Natural killer cell (primary cell): ENCODE measurements around the gene ITCH. TPM values are rescaled to one million over a fixed set of nuclear protein-coding genes. Genes with fewer than 3 reads are reported as not detected.
"Not testable (repeated sequence)": the region's sequence is repeated elsewhere in the genome, so short reads cannot be mapped to it uniquely, and the experiment has no call there.

ENCODE experiments used
- ATAC-seq, 3 donors: fragments of 150-1000 bp in 2 of 3; fragments of 200-7000 bp in 1 of 3; cut with Tn5 transposase; 1 replicate in 1 of 3; 2 replicates in 2 of 3; pipeline ENCODE4 v1.10.0; 2021; ENCODE audit warnings: mild to moderate bottlenecking in 2 of 3, moderate library complexity in 2 of 3
- DNase-seq, 2 donors: peaks; one replicate each; pipeline versions ENCODE4 v3.0.0 to v3.0.0-alpha.2; 2013 to 2021; ENCODE audit warnings: mixed read lengths in 1 of 2
- H3K27ac ChIP-seq: one replicate; pipeline ENCODE4 v1.5.1; 2013; ENCODE audit warnings: mild to moderate bottlenecking, low read length
- H3K27me3 ChIP-seq: one replicate; pipeline ENCODE4 v1.6.1; 2013; ENCODE audit warnings: low read length; ENCODE audit not compliant: control insufficient read depth, insufficient read depth
- H3K36me3 ChIP-seq: one replicate; pipeline ENCODE4 v1.6.1; 2013; ENCODE audit warnings: low read length; ENCODE audit not compliant: control insufficient read depth, insufficient read depth
- H3K4me1 ChIP-seq: one replicate; pipeline ENCODE4 v1.6.1; 2013; ENCODE audit warnings: low read length; ENCODE audit not compliant: control insufficient read depth, insufficient read depth
- H3K4me3 ChIP-seq: one replicate; pipeline ENCODE4 v1.5.1; 2013; ENCODE audit warnings: low read length
- H3K9me3 ChIP-seq: one replicate; pipeline ENCODE4 v1.6.1; 2013; ENCODE audit warnings: low read length; ENCODE audit not compliant: control insufficient read depth, insufficient read depth
- H3K27ac Mint-ChIP-seq, 2 donors: one replicate each; pipeline ENCODE4 v1.8.0; 2022; ENCODE audit warnings: mild to moderate bottlenecking in 2 of 2, mixed read lengths in 2 of 2, moderate library complexity in 1 of 2
- H3K27me3 Mint-ChIP-seq, 2 donors: one replicate each; pipeline ENCODE4 v1.8.0; 2022; ENCODE audit warnings: low read depth in 2 of 2, mixed read lengths in 2 of 2
- H3K36me3 Mint-ChIP-seq: one replicate; pipeline ENCODE4 v1.8.0; 2022; ENCODE audit warnings: mixed read lengths
- H3K4me1 Mint-ChIP-seq, 2 donors: one replicate each; pipeline ENCODE4 v1.8.0; 2022; ENCODE audit warnings: mixed read lengths in 2 of 2
- H3K4me3 Mint-ChIP-seq: one replicate; pipeline ENCODE4 v1.8.0; 2022; ENCODE audit warnings: mild to moderate bottlenecking, moderate library complexity, mixed read lengths
- H3K9me3 Mint-ChIP-seq, 2 donors: one replicate each; pipeline ENCODE4 v1.8.0; 2022; ENCODE audit warnings: mixed read lengths in 2 of 2
- WGBS: methylation state at CpG from one replicate; pipeline ENCODE4 v1.1.7; 2013; ENCODE audit warnings: missing lambda C conversion rate; ENCODE audit not compliant: insufficient coverage; 5-methylcytosine and 5-hydroxymethylcytosine counted together
- intact Hi-C: fragments of 100-400 bp; cut with micrococcal nuclease; formaldehyde crosslinking; loops from one replicate; pipeline ENCODE4 v1.14.2; 2022
- total RNA-seq, 4 donors: library from RNA; stranded (reverse); fragments of 120-200 nt in 1 of 4; gene quantifications; one replicate each; pipeline versions ENCODE4 v1.2.3 to v1.2.4, GENCODE V29; 2013 to 2022
- TF ChIP-seq, protein P1 (sequence below): fragments of 200-600 bp; IDR thresholded peaks from one replicate; pipeline ENCODE4 v1.8.0; 2022; ENCODE audit warnings: antibody characterized with exemption

The ITCH gene
- total RNA-seq, 3 donors from 2014 or later (not counting 1 experiment from before 2014, with no cell fraction given), result 157 to 182 (median 163) TPM

GRCh38 chr20:34511891-34512265 lies 148.8 kb downstream of the ITCH start:
- H3K27me3 Mint-ChIP-seq, result no peaks in the 10 kb centered on the region
- DNase-seq, result no peak
- Histone ChIP-seq H3K27me3 (no peaks in the 10 kb centered on the region), H3K36me3 (peaks cover 35% of the 10 kb centered on the region), H3K27ac (no peak overlapping the region), H3K9me3 (no peaks in the 10 kb centered on the region), H3K4me1 (peaks cover 16% of the 10 kb centered on the region), H3K4me3 (no peak overlapping the region)
- intact Hi-C loops, result no loop called here
- ATAC-seq, result no peak
- no peak overlapping the region for H3K4me3 Mint-ChIP-seq
- H3K9me3 Mint-ChIP-seq, result no peaks in the 10 kb centered on the region
- peak overlapping the region; percentile 76 to 94 for H3K27ac Mint-ChIP-seq
- H3K4me1 Mint-ChIP-seq, result peaks cover 33 to 47% of the 10 kb centered on the region in 2 donors
- no peaks in the 10 kb centered on the region for H3K36me3 Mint-ChIP-seq
- TF ChIP-seq, protein P1, sequence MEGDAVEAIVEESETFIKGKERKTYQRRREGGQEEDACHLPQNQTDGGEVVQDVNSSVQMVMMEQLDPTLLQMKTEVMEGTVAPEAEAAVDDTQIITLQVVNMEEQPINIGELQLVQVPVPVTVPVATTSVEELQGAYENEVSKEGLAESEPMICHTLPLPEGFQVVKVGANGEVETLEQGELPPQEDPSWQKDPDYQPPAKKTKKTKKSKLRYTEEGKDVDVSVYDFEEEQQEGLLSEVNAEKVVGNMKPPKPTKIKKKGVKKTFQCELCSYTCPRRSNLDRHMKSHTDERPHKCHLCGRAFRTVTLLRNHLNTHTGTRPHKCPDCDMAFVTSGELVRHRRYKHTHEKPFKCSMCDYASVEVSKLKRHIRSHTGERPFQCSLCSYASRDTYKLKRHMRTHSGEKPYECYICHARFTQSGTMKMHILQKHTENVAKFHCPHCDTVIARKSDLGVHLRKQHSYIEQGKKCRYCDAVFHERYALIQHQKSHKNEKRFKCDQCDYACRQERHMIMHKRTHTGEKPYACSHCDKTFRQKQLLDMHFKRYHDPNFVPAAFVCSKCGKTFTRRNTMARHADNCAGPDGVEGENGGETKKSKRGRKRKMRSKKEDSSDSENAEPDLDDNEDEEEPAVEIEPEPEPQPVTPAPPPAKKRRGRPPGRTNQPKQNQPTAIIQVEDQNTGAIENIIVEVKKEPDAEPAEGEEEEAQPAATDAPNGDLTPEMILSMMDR, result no peak
- 100% methylated on average over 3 of the region's 3 CpGs for whole genome bisulfite sequencing

- Histone ChIP-seq H3K27me3 (no peaks in the 10 kb centered on the region), H3K27ac (no peak overlapping the region), H3K36me3 (peaks cover 33% of the 10 kb centered on the region), H3K9me3 (no peaks in the 10 kb centered on the region), H3K4me1 (peaks cover 18% of the 10 kb centered on the region), H3K4me3 (no peak overlapping the region)
- intact Hi-C loops, result no loop called here
- H3K36me3 Mint-ChIP-seq, result no peaks in the 10 kb centered on the region
- no peaks in the 10 kb centered on the region for H3K9me3 Mint-ChIP-seq
- DNase-seq, result no peak
- peaks cover 36 to 49% of the 10 kb centered on the region in 2 donors for H3K4me1 Mint-ChIP-seq
- TF ChIP-seq, protein P1, result no peak
- H3K27me3 Mint-ChIP-seq, result no peaks in the 10 kb centered on the region
- no peak overlapping the region for H3K4me3 Mint-ChIP-seq
- peak overlapping the region; percentile 76 to 94 for H3K27ac Mint-ChIP-seq
- no peak for ATAC-seq
- 99% methylated on average over 4 of the region's 4 CpGs for WGBS
These were observed 149.3 kb downstream of the ITCH start for GRCh38 chr20:34512266-34512954.

DNA sequence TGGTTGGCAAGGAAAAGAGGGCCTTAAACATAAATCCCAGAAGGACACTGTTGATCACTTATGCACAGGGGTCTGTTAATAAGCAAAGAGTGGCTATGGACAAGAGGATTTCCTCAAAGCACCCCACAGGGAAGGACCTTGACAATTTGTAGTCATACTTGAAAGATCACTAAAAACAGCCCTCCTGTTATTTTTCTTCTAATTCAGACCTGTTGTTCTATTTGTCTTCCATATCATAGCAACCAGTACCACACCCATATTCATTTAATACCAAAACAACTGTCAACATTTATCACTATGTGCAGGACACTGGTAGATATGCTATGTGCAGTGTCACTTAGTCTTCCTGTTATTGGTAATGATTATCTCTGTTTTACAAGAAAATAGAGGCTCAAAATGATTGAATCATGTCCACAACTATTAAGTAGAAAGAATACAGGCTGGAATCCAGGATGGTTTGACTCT lies 149.9 kb downstream of the ITCH start:
- Mint-ChIP-seq H3K9me3 (no peaks in the 10 kb centered on the region), H3K27ac (peak overlapping the region; percentile 76 to 94), H3K36me3 (no peaks in the 10 kb centered on the region), H3K27me3 (no peaks in the 10 kb centered on the region), H3K4me3 (no peak overlapping the region), H3K4me1 (peaks cover 39 to 52% of the 10 kb centered on the region in 2 donors)
- DNase-seq (peak in 1 of 2 donors; percentile 19), ATAC-seq (no peak)
- TF ChIP-seq, protein P1, result no peak
- intact Hi-C loops, result no loop called here
- Histone ChIP-seq H3K4me1 (peaks cover 22% of the 10 kb centered on the region), H3K36me3 (peaks cover 28% of the 10 kb centered on the region), H3K9me3 (no peaks in the 10 kb centered on the region), H3K27me3 (no peaks in the 10 kb centered on the region), H3K4me3 (no peak overlapping the region), H3K27ac (no peak overlapping the region)

DNA sequence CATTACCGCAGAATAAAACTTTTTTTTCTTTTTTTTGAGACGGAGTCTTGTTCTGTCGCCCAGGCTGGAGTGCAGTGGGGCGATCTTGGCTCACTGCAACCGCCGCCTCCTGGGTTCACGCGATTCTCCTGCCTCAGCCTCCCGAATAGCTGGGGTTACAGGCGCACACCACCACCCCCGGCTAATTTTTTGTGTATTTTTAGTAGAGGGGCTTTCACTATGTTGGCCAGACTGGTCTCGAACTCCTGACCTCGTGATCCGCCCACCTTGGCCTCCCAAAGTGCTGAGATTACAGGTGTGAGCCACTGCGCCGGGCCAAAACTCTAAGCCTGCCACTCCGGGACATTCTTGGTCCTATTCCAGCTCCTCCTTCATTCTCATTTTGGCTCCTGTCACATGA lies 151.0 kb downstream of the ITCH start:
- H3K9me3 Mint-ChIP-seq, H3K27ac ChIP-seq, H3K9me3 ChIP-seq, DNase-seq, ATAC-seq, H3K4me3 ChIP-seq, H3K27me3 Mint-ChIP-seq, H3K36me3 Mint-ChIP-seq, H3K27me3 ChIP-seq, intact Hi-C loops: not testable (repeated sequence)
- peaks cover 44 to 56% of the 10 kb centered on the region in 2 donors for H3K4me1 Mint-ChIP-seq
- Histone ChIP-seq H3K36me3 (peaks cover 19% of the 10 kb centered on the region), H3K4me1 (peaks cover 22% of the 10 kb centered on the region)
- H3K4me3 Mint-ChIP-seq, result peak overlapping the region; percentile 98
- H3K27ac Mint-ChIP-seq, result peak overlapping the region; percentile 94 to 98
- WGBS, result 96% methylated on average over 15 of the region's 17 CpGs
